Measurements from ENCODE around the gene CALML3. TPM values are rescaled to one million over a fixed set of nuclear protein-coding genes. Genes with fewer than 3 reads are reported as not detected.

The CALML3 gene
- total and polyA plus RNA-seq, 2 donors (not counting 1 experiment from before 2014, with no cell fraction given) = not detected

- DNase-seq (ENCODE audit: low read depth in 2 of 2) = no peak
- Histone ChIP-seq H3K27ac (ENCODE audit: insufficient read depth, low read length) (no peak overlapping the region), H2AFZ (ENCODE audit: low read length) (no peak overlapping the region), H3K79me2 (ENCODE audit: control insufficient read depth, insufficient read depth, low read length) (no peaks in the 10 kb centered on the region), H3K36me3 (ENCODE audit: control insufficient read depth, insufficient read depth, low read length) (no peaks in the 10 kb centered on the region), H3K9me3 (ENCODE audit: control insufficient read depth, insufficient read depth, low read depth, low read length) (no peaks in the 10 kb centered on the region), H3K4me3 (replicated peaks in 1 of 4; ENCODE audit: control extremely low read depth in 1 of 4, insufficient read depth in 1 of 4, low read depth in 3 of 4, low read length in 4 of 4) (no peak overlapping the region), H3K9ac (ENCODE audit: insufficient read depth, low read length) (no peak overlapping the region), H3K4me2 (ENCODE audit: extremely low read depth, insufficient read depth, low read length) (no peak overlapping the region), H3K27me3 (ENCODE audit: control insufficient read depth, insufficient read depth, low read length) (no peaks in the 10 kb centered on the region), H3K4me1 (ENCODE audit: control insufficient read depth, extremely low read depth, insufficient read depth, low read length) (no peaks in the 10 kb centered on the region), H4K20me1 (ENCODE audit: control insufficient read depth, extremely low read depth, insufficient read depth, low read length) (no peaks in the 10 kb centered on the region)
- TF ChIP-seq, protein P1, sequence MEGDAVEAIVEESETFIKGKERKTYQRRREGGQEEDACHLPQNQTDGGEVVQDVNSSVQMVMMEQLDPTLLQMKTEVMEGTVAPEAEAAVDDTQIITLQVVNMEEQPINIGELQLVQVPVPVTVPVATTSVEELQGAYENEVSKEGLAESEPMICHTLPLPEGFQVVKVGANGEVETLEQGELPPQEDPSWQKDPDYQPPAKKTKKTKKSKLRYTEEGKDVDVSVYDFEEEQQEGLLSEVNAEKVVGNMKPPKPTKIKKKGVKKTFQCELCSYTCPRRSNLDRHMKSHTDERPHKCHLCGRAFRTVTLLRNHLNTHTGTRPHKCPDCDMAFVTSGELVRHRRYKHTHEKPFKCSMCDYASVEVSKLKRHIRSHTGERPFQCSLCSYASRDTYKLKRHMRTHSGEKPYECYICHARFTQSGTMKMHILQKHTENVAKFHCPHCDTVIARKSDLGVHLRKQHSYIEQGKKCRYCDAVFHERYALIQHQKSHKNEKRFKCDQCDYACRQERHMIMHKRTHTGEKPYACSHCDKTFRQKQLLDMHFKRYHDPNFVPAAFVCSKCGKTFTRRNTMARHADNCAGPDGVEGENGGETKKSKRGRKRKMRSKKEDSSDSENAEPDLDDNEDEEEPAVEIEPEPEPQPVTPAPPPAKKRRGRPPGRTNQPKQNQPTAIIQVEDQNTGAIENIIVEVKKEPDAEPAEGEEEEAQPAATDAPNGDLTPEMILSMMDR (conservative IDR thresholded peaks at IDR 0.05 in 1 of 2, IDR thresholded peaks at IDR 0.05 in 1 of 2; ENCODE audit: low read depth in 1 of 2, low read length in 2 of 2) = no peak
- no peak for TF ChIP-seq EZH2 (IDR thresholded peaks at IDR 0.05; ENCODE audit: low read length, missing control alignments)
These were observed 32.4 kb upstream of the CALML3 start for GRCh38 chr10:5492322-5492855.

DNA sequence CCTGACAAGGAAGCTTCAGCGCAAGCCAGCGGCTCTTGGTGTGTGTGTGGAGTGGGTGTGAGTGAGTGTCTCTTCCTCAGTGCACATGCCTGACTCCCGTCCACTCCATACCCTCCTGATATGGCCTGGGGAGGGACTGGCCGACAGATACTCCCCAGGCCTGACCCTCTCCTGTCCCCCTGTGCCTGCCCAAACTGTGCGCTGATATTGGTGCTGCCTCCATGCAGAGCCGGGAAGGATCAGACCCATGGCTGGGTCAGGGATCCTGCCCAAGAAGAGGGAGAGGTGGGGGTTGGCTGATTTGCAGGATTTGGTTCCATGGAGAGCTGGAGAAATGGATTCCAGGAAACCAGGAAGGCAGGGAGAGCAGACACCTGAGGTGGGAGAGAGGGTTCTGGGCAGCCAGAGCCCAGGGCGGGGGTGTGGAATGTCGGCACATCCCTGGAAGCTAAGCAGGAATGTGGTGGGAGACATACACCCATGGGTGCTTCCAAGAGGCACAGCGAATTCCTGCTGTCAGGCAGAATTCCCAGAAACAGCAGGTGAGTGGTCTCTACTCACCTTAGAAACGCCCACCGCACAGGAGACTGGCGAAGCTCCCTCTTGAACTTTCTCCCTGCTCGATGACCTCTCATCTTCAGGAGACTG lies 31.7 kb upstream of the CALML3 start:
- no peak overlapping the region for H3K9ac ChIP-seq (ENCODE audit: insufficient read depth, low read length)
- H3K9me3 ChIP-seq (ENCODE audit: control insufficient read depth, insufficient read depth, low read depth, low read length) = no peaks in the 10 kb centered on the region
- H3K36me3 ChIP-seq (ENCODE audit: control insufficient read depth, insufficient read depth, low read length) = no peaks in the 10 kb centered on the region
- no peak overlapping the region for H2AFZ ChIP-seq (ENCODE audit: low read length)
- no peaks in the 10 kb centered on the region for H3K27me3 ChIP-seq (ENCODE audit: control insufficient read depth, insufficient read depth, low read length)
- no peaks in the 10 kb centered on the region for H3K79me2 ChIP-seq (ENCODE audit: control insufficient read depth, insufficient read depth, low read length)
- no peak overlapping the region for H3K27ac ChIP-seq (ENCODE audit: insufficient read depth, low read length)
- no peaks in the 10 kb centered on the region for H3K4me1 ChIP-seq (ENCODE audit: control insufficient read depth, extremely low read depth, insufficient read depth, low read length)
- no peak overlapping the region for H3K4me3 ChIP-seq (replicated peaks in 1 of 4; ENCODE audit: control extremely low read depth in 1 of 4, insufficient read depth in 1 of 4, low read depth in 3 of 4, low read length in 4 of 4)
- DNase-seq (ENCODE audit: low read depth in 2 of 2) = no peak
- H4K20me1 ChIP-seq (ENCODE audit: control insufficient read depth, extremely low read depth, insufficient read depth, low read length) = no peaks in the 10 kb centered on the region
- TF ChIP-seq, protein P1 (conservative IDR thresholded peaks at IDR 0.05 in 1 of 2, IDR thresholded peaks at IDR 0.05 in 1 of 2; ENCODE audit: low read depth in 1 of 2, low read length in 2 of 2) = no peak
- no peak for TF ChIP-seq EZH2 (IDR thresholded peaks at IDR 0.05; ENCODE audit: low read length, missing control alignments)
- H3K4me2 ChIP-seq (ENCODE audit: extremely low read depth, insufficient read depth, low read length) = no peak overlapping the region

DNA sequence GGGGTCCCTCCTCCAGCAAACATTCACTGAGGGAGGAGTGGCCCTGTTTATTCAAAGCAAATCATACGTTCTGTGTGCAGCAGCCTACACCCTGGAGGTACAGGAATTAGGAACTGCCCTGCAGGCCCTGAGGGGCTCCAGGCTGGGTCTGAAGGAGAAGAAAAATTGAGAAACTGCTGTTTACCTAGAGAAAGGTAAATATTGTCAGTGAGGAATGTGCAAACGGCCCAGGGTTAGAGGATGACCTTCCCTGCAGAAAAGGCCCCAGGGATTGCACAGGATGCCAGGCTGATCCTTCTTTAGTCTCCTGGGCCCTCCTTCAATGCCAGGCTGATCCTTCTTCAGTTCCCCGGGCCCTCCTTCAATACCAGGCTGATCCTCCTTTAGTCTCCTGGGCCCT lies 31.1 kb upstream of the CALML3 start:
- H3K4me2 ChIP-seq (ENCODE audit: extremely low read depth, insufficient read depth, low read length) = no peak overlapping the region
- no peaks in the 10 kb centered on the region for H3K9me3 ChIP-seq (ENCODE audit: control insufficient read depth, insufficient read depth, low read depth, low read length)
- no peaks in the 10 kb centered on the region for H3K79me2 ChIP-seq (ENCODE audit: control insufficient read depth, insufficient read depth, low read length)
- TF ChIP-seq EZH2 (IDR thresholded peaks at IDR 0.05; ENCODE audit: low read length, missing control alignments) = no peak
- TF ChIP-seq, protein P1 (conservative IDR thresholded peaks at IDR 0.05 in 1 of 2, IDR thresholded peaks at IDR 0.05 in 1 of 2; ENCODE audit: low read depth in 1 of 2, low read length in 2 of 2) = no peak
- H3K27me3 ChIP-seq (ENCODE audit: control insufficient read depth, insufficient read depth, low read length) = no peaks in the 10 kb centered on the region
- no peak for DNase-seq (ENCODE audit: low read depth in 2 of 2)
- H3K36me3 ChIP-seq (ENCODE audit: control insufficient read depth, insufficient read depth, low read length) = no peaks in the 10 kb centered on the region
- no peak overlapping the region for H2AFZ ChIP-seq (ENCODE audit: low read length)
- no peak overlapping the region for H3K4me3 ChIP-seq (replicated peaks in 1 of 4; ENCODE audit: control extremely low read depth in 1 of 4, insufficient read depth in 1 of 4, low read depth in 3 of 4, low read length in 4 of 4)
- H3K9ac ChIP-seq (ENCODE audit: insufficient read depth, low read length) = no peak overlapping the region
- no peaks in the 10 kb centered on the region for H4K20me1 ChIP-seq (ENCODE audit: control insufficient read depth, extremely low read depth, insufficient read depth, low read length)
- no peak overlapping the region for H3K27ac ChIP-seq (ENCODE audit: insufficient read depth, low read length)
- no peaks in the 10 kb centered on the region for H3K4me1 ChIP-seq (ENCODE audit: control insufficient read depth, extremely low read depth, insufficient read depth, low read length)
